ENCODE data around the gene LRP6. TPM values are rescaled to one million over a fixed set of nuclear protein-coding genes. Genes with fewer than 3 reads are reported as not detected.

LRP6 gene
- total and polyA plus RNA-seq, 10 of the 15 experiments (the other 5 are each of a cell fraction or from before 2014, with no cell fraction given), result 1.5 to 14.9 (median 6.1) TPM

DNA sequence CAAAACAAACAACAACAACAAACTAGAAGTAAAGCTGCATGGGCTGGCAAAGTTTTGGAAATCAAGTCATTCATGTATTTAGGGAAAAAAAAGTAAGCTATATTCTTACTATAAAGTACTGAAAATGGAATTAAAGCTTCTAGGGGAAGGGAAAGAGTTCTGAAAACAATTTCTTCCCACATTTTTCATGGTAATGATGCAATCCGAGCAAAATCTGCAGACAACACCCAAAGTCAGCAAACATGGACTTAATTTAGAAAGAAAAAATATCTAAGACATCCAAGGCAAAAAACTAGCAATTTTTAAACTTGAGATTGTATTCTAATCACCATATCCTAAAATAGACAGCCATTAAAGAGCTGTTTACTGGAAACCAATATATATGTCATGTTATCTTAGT, 86.3 kb downstream of the LRP6 start (continued):
- TF ChIP-seq, protein P1, sequence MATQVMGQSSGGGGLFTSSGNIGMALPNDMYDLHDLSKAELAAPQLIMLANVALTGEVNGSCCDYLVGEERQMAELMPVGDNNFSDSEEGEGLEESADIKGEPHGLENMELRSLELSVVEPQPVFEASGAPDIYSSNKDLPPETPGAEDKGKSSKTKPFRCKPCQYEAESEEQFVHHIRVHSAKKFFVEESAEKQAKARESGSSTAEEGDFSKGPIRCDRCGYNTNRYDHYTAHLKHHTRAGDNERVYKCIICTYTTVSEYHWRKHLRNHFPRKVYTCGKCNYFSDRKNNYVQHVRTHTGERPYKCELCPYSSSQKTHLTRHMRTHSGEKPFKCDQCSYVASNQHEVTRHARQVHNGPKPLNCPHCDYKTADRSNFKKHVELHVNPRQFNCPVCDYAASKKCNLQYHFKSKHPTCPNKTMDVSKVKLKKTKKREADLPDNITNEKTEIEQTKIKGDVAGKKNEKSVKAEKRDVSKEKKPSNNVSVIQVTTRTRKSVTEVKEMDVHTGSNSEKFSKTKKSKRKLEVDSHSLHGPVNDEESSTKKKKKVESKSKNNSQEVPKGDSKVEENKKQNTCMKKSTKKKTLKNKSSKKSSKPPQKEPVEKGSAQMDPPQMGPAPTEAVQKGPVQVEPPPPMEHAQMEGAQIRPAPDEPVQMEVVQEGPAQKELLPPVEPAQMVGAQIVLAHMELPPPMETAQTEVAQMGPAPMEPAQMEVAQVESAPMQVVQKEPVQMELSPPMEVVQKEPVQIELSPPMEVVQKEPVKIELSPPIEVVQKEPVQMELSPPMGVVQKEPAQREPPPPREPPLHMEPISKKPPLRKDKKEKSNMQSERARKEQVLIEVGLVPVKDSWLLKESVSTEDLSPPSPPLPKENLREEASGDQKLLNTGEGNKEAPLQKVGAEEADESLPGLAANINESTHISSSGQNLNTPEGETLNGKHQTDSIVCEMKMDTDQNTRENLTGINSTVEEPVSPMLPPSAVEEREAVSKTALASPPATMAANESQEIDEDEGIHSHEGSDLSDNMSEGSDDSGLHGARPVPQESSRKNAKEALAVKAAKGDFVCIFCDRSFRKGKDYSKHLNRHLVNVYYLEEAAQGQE (IDR thresholded peaks at IDR 0.05; ENCODE audit: low read depth, low read length), result no peak
- TF ChIP-seq SMC3 (IDR thresholded peaks at IDR 0.05; ENCODE audit: borderline replicate concordance, low read length), result no peak
- TF ChIP-seq SMARCA5 (IDR thresholded peaks at IDR 0.05), result no peak
- TF ChIP-seq, protein P2, sequence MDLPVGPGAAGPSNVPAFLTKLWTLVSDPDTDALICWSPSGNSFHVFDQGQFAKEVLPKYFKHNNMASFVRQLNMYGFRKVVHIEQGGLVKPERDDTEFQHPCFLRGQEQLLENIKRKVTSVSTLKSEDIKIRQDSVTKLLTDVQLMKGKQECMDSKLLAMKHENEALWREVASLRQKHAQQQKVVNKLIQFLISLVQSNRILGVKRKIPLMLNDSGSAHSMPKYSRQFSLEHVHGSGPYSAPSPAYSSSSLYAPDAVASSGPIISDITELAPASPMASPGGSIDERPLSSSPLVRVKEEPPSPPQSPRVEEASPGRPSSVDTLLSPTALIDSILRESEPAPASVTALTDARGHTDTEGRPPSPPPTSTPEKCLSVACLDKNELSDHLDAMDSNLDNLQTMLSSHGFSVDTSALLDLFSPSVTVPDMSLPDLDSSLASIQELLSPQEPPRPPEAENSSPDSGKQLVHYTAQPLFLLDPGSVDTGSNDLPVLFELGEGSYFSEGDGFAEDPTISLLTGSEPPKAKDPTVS (IDR thresholded peaks at IDR 0.05; ENCODE audit: low read depth, low read length), result no peak

DNA sequence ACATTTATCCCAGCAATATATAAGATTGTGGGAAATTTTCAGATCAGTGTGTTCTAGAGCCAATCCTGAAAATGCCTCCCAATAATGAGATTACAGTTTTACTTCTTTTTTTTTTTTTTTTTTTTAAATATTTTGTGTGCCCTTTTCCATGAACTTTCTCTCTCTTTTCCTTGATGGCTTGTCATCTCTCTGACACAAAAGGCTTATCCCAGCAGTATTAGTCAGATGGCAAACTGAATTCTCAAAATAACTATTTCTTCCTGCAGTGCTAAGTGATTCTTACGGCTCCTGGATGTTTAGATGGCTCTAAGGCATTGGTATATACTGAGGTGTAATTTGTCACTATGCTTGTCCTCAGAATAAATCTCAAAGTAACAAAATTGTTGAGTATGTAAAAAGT, 86.7 kb downstream of the LRP6 start:
- SMC1A ChIA-PET (ENCODE audit: uncharacterized antibody, unreplicated experiment), result interaction anchor here (1.0 to 2.4 kb wide), 2 partner anchors 10 to 37 kb away, joined by 5 to 12 read pairs; no protein-coding TSS in a partner anchor
- H3K4me3 ChIP-seq, result no peak overlapping the region
- intact Hi-C loops (cut with micrococcal nuclease; ENCODE audit: unreplicated experiment), result no loop called here
- H3K36me3 ChIP-seq (ENCODE audit: control insufficient read depth in 2 of 2, insufficient read depth in 2 of 2, low read length in 1 of 2), result no peaks in the 10 kb centered on the region; a peak in 1 of 4 replicates
- H4K20me1 ChIP-seq (ENCODE audit: control insufficient read depth, insufficient read depth), result no peaks in the 10 kb centered on the region
- POLR2A ChIA-PET, result no interaction called here
- H3K79me2 ChIP-seq (ENCODE audit: control insufficient read depth, insufficient read depth, low read length), result no peaks in the 10 kb centered on the region
- BruUV-seq (replicated peaks), result no TSS peak
- no peak for FAIRE-seq
- H2AFZ ChIP-seq (ENCODE audit: control insufficient read depth, low read depth, low read length), result no peak overlapping the region
- 0% methylated on average over 1 of the region's 1 CpG for WGBS (ENCODE audit: insufficient coverage, insufficient replicate concordance, low lambda C conversion rate, missing lambda C conversion rate)
- H3K27me3 ChIP-seq (replicated peaks in 1 of 2; ENCODE audit: control insufficient read depth in 2 of 2, insufficient read depth in 2 of 2, low read length in 1 of 2), result no peaks in the 10 kb centered on the region
- RAD21 ChIA-PET (ENCODE audit: unreplicated experiment), result no interaction called here
- no peaks in the 10 kb centered on the region for H3K9me3 ChIP-seq (replicated peaks; ENCODE audit: control insufficient read depth, insufficient read depth, low read length)
- H3K4me2 ChIP-seq (ENCODE audit: control insufficient read depth, insufficient read depth), result no peak overlapping the region
- ATAC-seq, result no peak
- no peak overlapping the region for H3K27ac ChIP-seq (ENCODE audit: control insufficient read depth, insufficient read depth)
- in situ Hi-C loops (cut with MboI), result no loop called here
- no peak overlapping the region for H3K9ac ChIP-seq (ENCODE audit: control insufficient read depth, insufficient read depth, low read length)
- no peak for DNase-seq (ENCODE audit: low read depth, low spot score)
- CTCF ChIA-PET, result interaction anchor here (0.7 to 1.5 kb wide), 2 partner anchors 19 to 76 kb away, joined by 3 read pairs; no protein-coding TSS in a partner anchor
- peaks cover 5% of the 10 kb centered on the region; the same call in 1 of the 2 replicates for H3K4me1 ChIP-seq (ENCODE audit: control insufficient read depth, insufficient read depth, low read length)
- no peak for TF ChIP-seq MYC (IDR thresholded peaks at IDR 0.05; ENCODE audit: insufficient read depth, insufficient read length, insufficient replicate concordance, low read length, severe bottlenecking)
- TF ChIP-seq YBX1 (IDR thresholded peaks at IDR 0.05), result no peak
- no peak for TF ChIP-seq POLR2AphosphoS2 (IDR thresholded peaks at IDR 0.05; ENCODE audit: low read depth, low read length)
- no peak for TF ChIP-seq SRF (IDR thresholded peaks at IDR 0.05; ENCODE audit: low read depth in 2 of 2, low read length in 2 of 2)
- TF ChIP-seq PAX8 (IDR thresholded peaks at IDR 0.05), result no peak
- TF ChIP-seq, protein P3, sequence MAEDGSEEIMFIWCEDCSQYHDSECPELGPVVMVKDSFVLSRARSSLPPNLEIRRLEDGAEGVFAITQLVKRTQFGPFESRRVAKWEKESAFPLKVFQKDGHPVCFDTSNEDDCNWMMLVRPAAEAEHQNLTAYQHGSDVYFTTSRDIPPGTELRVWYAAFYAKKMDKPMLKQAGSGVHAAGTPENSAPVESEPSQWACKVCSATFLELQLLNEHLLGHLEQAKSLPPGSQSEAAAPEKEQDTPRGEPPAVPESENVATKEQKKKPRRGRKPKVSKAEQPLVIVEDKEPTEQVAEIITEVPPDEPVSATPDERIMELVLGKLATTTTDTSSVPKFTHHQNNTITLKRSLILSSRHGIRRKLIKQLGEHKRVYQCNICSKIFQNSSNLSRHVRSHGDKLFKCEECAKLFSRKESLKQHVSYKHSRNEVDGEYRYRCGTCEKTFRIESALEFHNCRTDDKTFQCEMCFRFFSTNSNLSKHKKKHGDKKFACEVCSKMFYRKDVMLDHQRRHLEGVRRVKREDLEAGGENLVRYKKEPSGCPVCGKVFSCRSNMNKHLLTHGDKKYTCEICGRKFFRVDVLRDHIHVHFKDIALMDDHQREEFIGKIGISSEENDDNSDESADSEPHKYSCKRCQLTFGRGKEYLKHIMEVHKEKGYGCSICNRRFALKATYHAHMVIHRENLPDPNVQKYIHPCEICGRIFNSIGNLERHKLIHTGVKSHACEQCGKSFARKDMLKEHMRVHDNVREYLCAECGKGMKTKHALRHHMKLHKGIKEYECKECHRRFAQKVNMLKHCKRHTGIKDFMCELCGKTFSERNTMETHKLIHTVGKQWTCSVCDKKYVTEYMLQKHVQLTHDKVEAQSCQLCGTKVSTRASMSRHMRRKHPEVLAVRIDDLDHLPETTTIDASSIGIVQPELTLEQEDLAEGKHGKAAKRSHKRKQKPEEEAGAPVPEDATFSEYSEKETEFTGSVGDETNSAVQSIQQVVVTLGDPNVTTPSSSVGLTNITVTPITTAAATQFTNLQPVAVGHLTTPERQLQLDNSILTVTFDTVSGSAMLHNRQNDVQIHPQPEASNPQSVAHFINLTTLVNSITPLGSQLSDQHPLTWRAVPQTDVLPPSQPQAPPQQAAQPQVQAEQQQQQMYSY (CRISPR knock-in tag; IDR thresholded peaks at IDR 0.05), result no peak
- no peak for TF ChIP-seq KAT2A (conservative IDR thresholded peaks at IDR 0.05; ENCODE audit: control insufficient read depth, low read depth, low read length)
- no peak for TF ChIP-seq RB1 (IDR thresholded peaks at IDR 0.05; ENCODE audit: borderline replicate concordance)

All from GM12878 (cell line).